A673 (cell line): Measurements from ENCODE around the gene RNU7-1. TPM values are rescaled to one million over a fixed set of nuclear protein-coding genes. Genes with fewer than 3 reads are reported as not detected.

ENCODE experiments used
- BruUV-seq: library from RNA; stranded (reverse); fragments of 400-500 nt; replicated peaks from 2 replicates; lab custom pipeline; 2021; lab: Mats Ljungman, UMichigan
- CTCF ChIA-PET: fragments of 300-600 bp; sonication (Branson Sonifier 250); formaldehyde crosslinking; loops from one replicate; lab custom pipeline; 2022; ENCODE audit warnings: antibody characterized with exemption; lab: Charles Lee
- POLR2A ChIA-PET: fragments of 300-600 bp; sonication (Branson Sonifier 250); formaldehyde crosslinking; loops from one replicate; lab custom pipeline; 2022; ENCODE audit warnings: antibody characterized with exemption; ENCODE audit not compliant: low non-redundant PET; lab: Charles Lee
- DNase-seq: peaks from one replicate; pipeline ENCODE4 v3.0.0-alpha.2; 2015; ENCODE audit warnings: low spot score
- H3K27ac ChIP-seq: fragments of 200-600 bp; sonication (generic); 2 replicates; pipeline ENCODE4 v1.5.1; 2016; ENCODE audit warnings: mixed run types, low read depth, mild to moderate bottlenecking, mixed read lengths, antibody characterized with exemption, low read length; ENCODE audit not compliant: poor library complexity, severe bottlenecking
- H3K27me3 ChIP-seq: fragments of 200-600 bp; sonication (generic); replicated peaks from 2 replicates; pipeline ENCODE4 v1.6.1; 2017; ENCODE audit warnings: mixed run types, low read depth, mild to moderate bottlenecking, mixed read lengths, antibody characterized with exemption, low read length; ENCODE audit not compliant: insufficient read depth, poor library complexity
- H3K36me3 ChIP-seq: fragments of 200-600 bp; sonication (generic); 2 replicates; pipeline ENCODE4 v1.6.1; 2016; ENCODE audit warnings: mixed run types, mild to moderate bottlenecking, mixed read lengths, antibody characterized with exemption, low read length; ENCODE audit not compliant: insufficient read depth, poor library complexity, severe bottlenecking
- H3K4me1 ChIP-seq: fragments of 200-600 bp; sonication (generic); 2 replicates; pipeline ENCODE4 v1.6.1; 2017; ENCODE audit warnings: mixed run types, mild to moderate bottlenecking, mixed read lengths, antibody characterized with exemption, low read length; ENCODE audit not compliant: insufficient read depth, poor library complexity, severe bottlenecking
- H3K4me3 ChIP-seq: fragments of 200-600 bp; sonication (generic); 2 replicates; pipeline ENCODE4 v1.5.1; 2016; ENCODE audit warnings: low read depth, mixed run types, mild to moderate bottlenecking, mixed read lengths, low read length; ENCODE audit not compliant: poor library complexity, severe bottlenecking
- H3K9me3 ChIP-seq: fragments of 200-600 bp; sonication (generic); 2 replicates; pipeline ENCODE4 v1.6.1; 2016; ENCODE audit warnings: mixed run types, low read depth, mild to moderate bottlenecking, mixed read lengths, antibody characterized with exemption, low read length; ENCODE audit not compliant: poor library complexity, severe bottlenecking
- CTCF ChIP-seq: fragments of 300-800, 200-600 bp; sonication (generic); conservative IDR thresholded peaks from 2 replicates; pipeline ENCODE4 v1.5.1; 2017; ENCODE audit warnings: low read depth, mild to moderate bottlenecking, antibody characterized with exemption, low read length, moderate library complexity, mixed read lengths
- EZH2 ChIP-seq: fragments of 200-600 bp; sonication (generic); IDR thresholded peaks from 2 replicates; pipeline ENCODE4 v1.6.1; 2017; ENCODE audit warnings: borderline replicate concordance, low read depth, mild to moderate bottlenecking, mixed read lengths, antibody characterized with exemption, low read length; ENCODE audit not compliant: poor library complexity, severe bottlenecking
- intact Hi-C: fragments of 100-400 bp; cut with micrococcal nuclease; formaldehyde crosslinking; loops from one replicate; pipeline ENCODE4 v1.10.0; 2022; ENCODE audit not compliant: unreplicated experiment
- total RNA-seq: library from RNA; stranded (reverse); gene quantifications from 2 replicates; pipeline ENCODE4 v1.2.3, GENCODE V29; 2021

RNU7-1 gene
- total RNA-seq, 1 experiment from 2014 or later = not detected

DNA sequence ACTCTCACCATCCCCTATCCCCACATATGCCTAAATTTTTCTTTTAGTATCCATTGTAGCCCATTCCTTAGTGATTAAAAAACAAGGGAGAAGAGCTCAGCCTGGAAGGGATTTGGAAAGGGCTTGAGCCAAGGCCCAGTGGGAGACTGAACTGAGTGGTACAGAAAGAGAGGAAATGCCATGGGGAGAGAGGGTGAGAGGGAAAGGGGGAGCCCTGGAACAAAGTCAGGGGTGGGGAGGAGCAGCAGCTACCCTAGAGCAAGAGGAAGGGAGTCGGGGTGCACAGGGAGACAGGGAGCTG lies 18.4 kb upstream of the RNU7-1 start:
- TF ChIP-seq CTCF (no peak), EZH2 (no peak)
- DNase-seq = peak; percentile 70
- Histone ChIP-seq H3K27me3 (no peaks in the 10 kb centered on the region), H3K36me3 (peaks cover 27% of the 10 kb centered on the region), H3K4me1 (peaks cover 39% of the 10 kb centered on the region), H3K4me3 (peak overlapping the region; percentile 26), H3K9me3 (no peaks in the 10 kb centered on the region), H3K27ac (peak overlapping the region; percentile 95)
- intact Hi-C loops = loop anchor here (1.0 to 2.0 kb wide), 2 partner anchors 14 to 37 kb away; no protein-coding TSS in a partner anchor
- no TSS peak for BruUV-seq
- POLR2A ChIA-PET = interaction anchor here (1.5 kb wide), 1 partner anchor 19 kb away, joined by 11 read pairs; the partner anchor contains the start of genes C12orf57 and RNU7-1
- CTCF ChIA-PET = interaction anchor here (1.0 to 1.7 kb wide), 7 partner anchors 8 to 188 kb away, joined by 3 to 11 read pairs (median 5); partner anchors contain the start of genes C12orf57 and RNU7-1

DNA sequence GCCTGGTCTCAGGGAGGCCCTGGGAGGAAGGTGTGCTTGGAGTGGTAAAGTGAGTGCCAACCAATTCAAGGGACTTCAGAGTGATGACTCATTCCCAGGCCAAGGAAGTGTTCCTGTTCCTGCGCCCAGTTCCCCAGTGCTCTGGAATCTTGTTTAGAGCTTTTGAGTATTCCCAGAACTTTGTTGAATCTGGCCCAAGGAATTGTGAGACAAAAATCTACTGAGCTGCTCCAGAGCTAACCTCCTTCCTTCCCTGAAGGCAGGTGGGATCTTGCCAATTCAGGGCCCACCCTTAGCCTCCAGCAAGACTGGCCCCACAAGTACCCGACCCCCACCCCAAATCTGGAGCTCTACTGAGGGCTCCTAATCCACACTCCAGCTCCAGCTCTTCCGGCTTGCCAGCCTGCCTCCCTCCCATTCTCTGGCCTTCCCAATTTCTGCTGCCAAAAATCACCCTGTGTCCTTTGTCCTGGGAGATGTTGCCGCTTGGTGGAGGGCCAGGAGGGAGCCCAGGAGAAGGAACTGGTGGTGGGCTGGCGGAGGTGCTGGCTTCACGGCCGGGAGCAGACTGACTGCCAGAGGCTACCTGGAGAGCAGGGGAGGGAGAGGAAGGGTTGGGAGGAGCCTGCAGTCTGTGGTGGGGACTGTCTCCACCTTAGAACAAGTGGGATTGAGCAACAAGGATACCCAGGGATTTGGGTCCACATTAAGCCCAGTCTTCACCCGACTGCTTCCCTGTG lies 17.9 kb upstream of the RNU7-1 start:
- H3K36me3 ChIP-seq = peaks cover 26% of the 10 kb centered on the region
- H3K4me3 ChIP-seq = peak overlapping the region; percentile 36
- ChIA-PET CTCF (interaction anchor here (1.0 to 1.7 kb wide), 7 partner anchors 9 to 188 kb away, joined by 3 to 11 read pairs (median 5); partner anchors contain the start of genes C12orf57 and RNU7-1), POLR2A (interaction anchor here (1.1 to 1.5 kb wide), 2 partner anchors 18 to 19 kb away, joined by 3 to 11 read pairs; partner anchors contain the start of genes C12orf57 and RNU7-1)
- no TSS peak for BruUV-seq
- TF ChIP-seq EZH2 (no peak), CTCF (no peak)
- peaks cover 39% of the 10 kb centered on the region for H3K4me1 ChIP-seq
- intact Hi-C loops = loop anchor here (1.0 to 2.0 kb wide), 2 partner anchors 13 to 37 kb away; no protein-coding TSS in a partner anchor
- peak overlapping the region; percentile 95 for H3K27ac ChIP-seq
- H3K27me3 ChIP-seq = no peaks in the 10 kb centered on the region
- H3K9me3 ChIP-seq = no peaks in the 10 kb centered on the region
- peak; percentile 81 for DNase-seq

DNA sequence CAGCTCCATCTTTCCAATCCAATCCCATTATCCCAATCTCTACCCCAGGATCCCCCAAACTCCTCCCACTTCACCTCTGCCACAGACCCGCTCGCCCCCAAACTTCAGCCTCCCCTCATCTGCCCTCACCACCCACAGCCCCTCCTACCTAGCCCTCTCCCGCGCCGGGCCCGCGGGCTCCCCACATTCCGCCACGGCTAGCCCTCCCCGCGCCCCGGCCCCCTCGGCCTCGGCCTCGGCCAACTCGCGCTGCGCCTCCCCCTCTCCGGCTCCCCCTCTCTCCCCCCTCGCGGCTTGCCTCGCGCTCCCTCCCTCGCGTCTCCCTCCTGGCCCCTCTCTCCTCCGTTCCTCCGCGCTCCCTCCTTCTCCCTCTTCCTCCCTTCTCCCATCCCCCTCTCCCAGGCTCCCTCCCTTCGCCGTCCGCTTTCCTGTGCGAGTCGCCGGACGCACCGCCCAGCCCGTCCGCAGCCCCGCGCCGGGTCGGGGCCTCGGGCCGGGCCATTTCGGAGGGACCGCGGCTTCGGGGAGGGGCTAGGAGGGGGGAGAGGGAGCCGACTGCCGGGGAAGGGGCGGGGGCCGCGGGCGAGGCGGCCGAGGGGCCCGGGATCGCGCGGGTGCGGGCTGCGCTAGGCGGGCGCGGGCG lies 16.1 kb upstream of the RNU7-1 start, which contains the start of gene ATN1:
Gene ATN1, plus strand, starts transcription at position 581 of the 643 bp plus-strand sequence. CDS start 6,043 bp downstream, outside the sequence.
- no peaks in the 10 kb centered on the region for H3K9me3 ChIP-seq

More for the DNA sequence above, 16.1 kb upstream of the RNU7-1 start, which contains the start of gene ATN1:
- Histone ChIP-seq H3K27ac (peak within 1 kb of the TSS; percentile 95), H3K27me3 (no peaks in the 10 kb centered on the region), H3K36me3 (peaks cover 12% of the 10 kb centered on the region), H3K4me3 (peak within 1 kb of the TSS; percentile 99), H3K4me1 (peaks cover 39% of the 10 kb centered on the region)
- TF ChIP-seq EZH2 = no peak
- TF ChIP-seq CTCF = no peak
- no TSS peak for BruUV-seq
- ChIA-PET POLR2A (interaction anchor here (1.0 kb wide), 1 partner anchor 1186 kb away, joined by 4 read pairs; no protein-coding TSS in a partner anchor), CTCF (interaction anchor here (0.6 to 0.9 kb wide), 3 partner anchors 12 to 54 kb away, joined by 3 to 4 read pairs (median 3); partner anchors contain the start of gene SPSB2)
- intact Hi-C loops = no loop called here
- peak; percentile 83 for DNase-seq
